Thyroid gland (tissue), 4 donors: ENCODE results near the gene ARHGEF4. TPM values are rescaled to one million over a fixed set of nuclear protein-coding genes. Genes with fewer than 3 reads are reported as not detected.

Experiments used
- DNase-seq, 2 donors: peaks; one replicate each; pipeline ENCODE4 v3.0.0-alpha.2; 2019
- H3K27ac ChIP-seq, 3 donors: fragments of 200-600 bp; sonication (generic); 1 replicate in 2 of 3; 2 replicates in 1 of 3; pipeline ENCODE4 v1.5.1; 2016 to 2019; ENCODE audit warnings: mild to moderate bottlenecking in 1 of 3, moderate library complexity in 1 of 3
- H3K27me3 ChIP-seq: fragments of 200-600 bp; sonication (generic); one replicate; pipeline ENCODE4 v1.5.1; 2019
- H3K36me3 ChIP-seq, 2 donors: fragments of 200-600 bp; sonication (generic); one replicate each; pipeline ENCODE4 v1.5.1; 2016 to 2019
- H3K4me1 ChIP-seq, 2 donors: fragments of 200-600 bp; sonication (generic); one replicate each; pipeline ENCODE4 v1.5.1; 2017 to 2019
- H3K4me3 ChIP-seq, 3 donors: fragments of 200-600 bp; sonication (generic); replicated peaks in 1 of 3; 1 replicate in 2 of 3; 2 replicates in 1 of 3; pipeline ENCODE4 v1.5.1; 2016; ENCODE audit warnings: mild to moderate bottlenecking in 1 of 3
- H3K9me3 ChIP-seq: fragments of 200-600 bp; sonication (generic); one replicate; pipeline ENCODE4 v1.5.1; 2017
- CTCF ChIP-seq, 6 experiments: fragments of 200-600 bp in 3 of 6; fragments of 450-650 bp in 3 of 6; sonication (generic) in 3 of 6; IDR thresholded peaks; one replicate each; pipeline ENCODE4 v1.5.1; 2016 to 2019; ENCODE audit warnings: antibody characterized with exemption in 6 of 6, mild to moderate bottlenecking in 2 of 6, inconsistent platforms in 1 of 6, moderate library complexity in 1 of 6
- POLR2A ChIP-seq, 2 donors: fragments of 450-650 bp; IDR thresholded peaks; one replicate each; pipeline ENCODE4 v1.6.1; 2017; ENCODE audit warnings: antibody characterized with exemption in 2 of 2, mild to moderate bottlenecking in 2 of 2, moderate library complexity in 1 of 2
- WGBS, 2 donors: methylation state at CpG; one replicate each; pipeline ENCODE4 v1.1.5; 2017; 5-methylcytosine and 5-hydroxymethylcytosine counted together
- intact Hi-C: fragments of 100-400 bp; cut with DNase I; formaldehyde crosslinking; loops from one replicate; pipeline ENCODE4 v1.15.1; 2023
- total RNA-seq, 4 donors: library from RNA; depleted of rRNA; stranded (reverse); fragments of >200 nt; gene quantifications; one replicate each; pipeline ENCODE4 v1.2.3, GENCODE V29; 2016

Gene ARHGEF4
- total RNA-seq, 4 donors from 2014 or later, result 15.6 to 24.3 (median 22.5) TPM

GRCh38 chr2:130834931-130835765, 1.6 kb upstream of the ARHGEF4 start:
- TF ChIP-seq CTCF (IDR thresholded peaks at IDR 0.05) (no peak), POLR2A (IDR thresholded peaks at IDR 0.05) (no peak)
- no peak for DNase-seq
- intact Hi-C loops, result loop anchor here (5.0 kb wide), 1 partner anchor 42 kb away; no protein-coding TSS in a partner anchor

GRCh38 chr2:130835766-130836015, 1.0 kb upstream of the ARHGEF4 start:
- intact Hi-C loops, result no loop called here
- Histone ChIP-seq H3K4me1 (peaks cover 15 to 24% of the 10 kb centered on the region in 2 donors), H3K27ac (no peak overlapping the region), H3K4me3 (no peak overlapping the region), H3K36me3 (no peaks in the 10 kb centered on the region), H3K27me3 (no peaks in the 10 kb centered on the region), H3K9me3 (no peaks in the 10 kb centered on the region)
- WGBS, 2 donors, result 70 to 83% methylated on average over 7 of the region's 7 CpGs
- TF ChIP-seq CTCF (IDR thresholded peaks at IDR 0.05) (no peak), POLR2A (IDR thresholded peaks at IDR 0.05) (no peak)
- no peak for DNase-seq

More at GRCh38 chr2:130834931-130835765, 1.6 kb upstream of the ARHGEF4 start:
- 78 to 93% methylated on average over 15 to 18 of the region's 18 CpGs for WGBS, 2 donors
- Histone ChIP-seq H3K27ac (no peak overlapping the region), H3K27me3 (no peaks in the 10 kb centered on the region), H3K4me3 (no peak overlapping the region), H3K9me3 (no peaks in the 10 kb centered on the region), H3K36me3 (no peaks in the 10 kb centered on the region), H3K4me1 (peaks cover 18 to 24% of the 10 kb centered on the region in 2 donors)

- Histone ChIP-seq H3K27ac (peak overlapping the region in 1 of 3 donors; percentile 17), H3K9me3 (no peaks in the 10 kb centered on the region), H3K4me3 (peak overlapping the region; percentile 6 to 57 (median 23)), H3K27me3 (no peaks in the 10 kb centered on the region), H3K36me3 (no peaks in the 10 kb centered on the region), H3K4me1 (peaks cover 4 to 14% of the 10 kb centered on the region in 2 donors)
- WGBS, 2 donors, result 2 to 7% methylated on average over 9 to 11 of the region's 53 CpGs
- peak; percentile 36 to 52 for DNase-seq
- intact Hi-C loops, result no loop called here
- no peak for TF ChIP-seq CTCF (IDR thresholded peaks at IDR 0.05)
- no peak for TF ChIP-seq POLR2A (IDR thresholded peaks at IDR 0.05)
These were observed 579 bp downstream of the ARHGEF4 start for GRCh38 chr2:130837175-130837810.

- TF ChIP-seq CTCF (IDR thresholded peaks at IDR 0.05) (no peak), POLR2A (IDR thresholded peaks at IDR 0.05) (no peak)
- no peaks in the 10 kb centered on the region for H3K27me3 ChIP-seq
- H3K27ac ChIP-seq, result no peak overlapping the region
- H3K4me3 ChIP-seq, result peak overlapping the region in 1 of 3 donors; percentile 57
- H3K4me1 ChIP-seq, result peaks cover 0 to 9% of the 10 kb centered on the region in 2 donors
- H3K36me3 ChIP-seq, result no peaks in the 10 kb centered on the region
- H3K9me3 ChIP-seq, result no peaks in the 10 kb centered on the region
- peak; percentile 17 to 36 for DNase-seq
- WGBS, 2 donors, result 72 to 81% methylated on average over 20 to 22 of the region's 28 CpGs
- intact Hi-C loops, result no loop called here
These were observed 1.3 kb downstream of the ARHGEF4 start for GRCh38 chr2:130837811-130838565.
